HEK293 (cell line): ENCODE data around the gene RDH16.

Experiments
- MYNN ChIP-seq: fragments of 450-650 bp; formaldehyde crosslinking; IDR thresholded peaks from 2 replicates; pipeline ENCODE4 v1.5.1; 2016; ENCODE audit warnings: missing biosample characterization, missing genetic modification characterization, borderline replicate concordance
- REST ChIP-seq: fragments of 450-650 bp; formaldehyde crosslinking; IDR thresholded peaks from 2 replicates; pipeline ENCODE4 v1.5.1; 2016; ENCODE audit warnings: missing biosample characterization, missing genetic modification characterization
- ZBTB48 ChIP-seq: fragments of 450-650 bp; formaldehyde crosslinking; IDR thresholded peaks from 2 replicates; pipeline ENCODE4 v1.5.1; 2016; ENCODE audit warnings: missing biosample characterization, missing genetic modification characterization
- ZBTB7A ChIP-seq: fragments of 450-650 bp; formaldehyde crosslinking; IDR thresholded peaks from 2 replicates; pipeline ENCODE4 v1.5.1; 2016; ENCODE audit warnings: low read depth, missing biosample characterization, missing genetic modification characterization
- ZNF10 ChIP-seq: fragments of 450-650 bp; formaldehyde crosslinking; IDR thresholded peaks from 2 replicates; pipeline ENCODE4 v1.5.1; 2017; ENCODE audit warnings: missing biosample characterization, missing genetic modification characterization
- ZNF140 ChIP-seq: fragments of 450-650 bp; formaldehyde crosslinking; IDR thresholded peaks from 2 replicates; pipeline ENCODE4 v1.5.1; 2016; ENCODE audit warnings: missing biosample characterization, missing genetic modification characterization
- ZNF274 ChIP-seq, 2 experiments: fragments of 200-500 bp in 1 of 2; fragments of 450-650 bp in 1 of 2; sonication (Bioruptor generic) in 1 of 2; formaldehyde crosslinking in 1 of 2; IDR thresholded peaks; 2 replicates each; pipeline versions ENCODE4 v1.5.1 to v1.6.1; 2014 to 2016; ENCODE audit warnings: borderline replicate concordance in 1 of 2, inconsistent platforms in 1 of 2, low read length in 1 of 2, missing biosample characterization in 1 of 2, missing genetic modification characterization in 1 of 2
- ZNF473 ChIP-seq: fragments of 450-650 bp; formaldehyde crosslinking; IDR thresholded peaks from 2 replicates; pipeline ENCODE4 v1.5.1; 2017; ENCODE audit warnings: missing biosample characterization, missing genetic modification characterization
- ZNF48 ChIP-seq: fragments of 450-650 bp; formaldehyde crosslinking; IDR thresholded peaks from 2 replicates; pipeline ENCODE4 v1.5.1; 2016; ENCODE audit warnings: missing biosample characterization, missing genetic modification characterization
- ZNF571 ChIP-seq: fragments of 450-650 bp; formaldehyde crosslinking; IDR thresholded peaks from 2 replicates; pipeline ENCODE4 v1.5.0; 2017; ENCODE audit warnings: missing biosample characterization, missing genetic modification characterization
- ZNF670 ChIP-seq: fragments of 450-650 bp; formaldehyde crosslinking; IDR thresholded peaks from 2 replicates; pipeline ENCODE4 v1.5.1; 2016; ENCODE audit warnings: missing biosample characterization, missing genetic modification characterization, low read depth
- TF ChIP-seq, protein P1 (sequence below): fragments of 450-650 bp; formaldehyde crosslinking; IDR thresholded peaks from 2 replicates; pipeline ENCODE4 v1.5.1; 2016; ENCODE audit warnings: missing biosample characterization, missing genetic modification characterization

DNA sequence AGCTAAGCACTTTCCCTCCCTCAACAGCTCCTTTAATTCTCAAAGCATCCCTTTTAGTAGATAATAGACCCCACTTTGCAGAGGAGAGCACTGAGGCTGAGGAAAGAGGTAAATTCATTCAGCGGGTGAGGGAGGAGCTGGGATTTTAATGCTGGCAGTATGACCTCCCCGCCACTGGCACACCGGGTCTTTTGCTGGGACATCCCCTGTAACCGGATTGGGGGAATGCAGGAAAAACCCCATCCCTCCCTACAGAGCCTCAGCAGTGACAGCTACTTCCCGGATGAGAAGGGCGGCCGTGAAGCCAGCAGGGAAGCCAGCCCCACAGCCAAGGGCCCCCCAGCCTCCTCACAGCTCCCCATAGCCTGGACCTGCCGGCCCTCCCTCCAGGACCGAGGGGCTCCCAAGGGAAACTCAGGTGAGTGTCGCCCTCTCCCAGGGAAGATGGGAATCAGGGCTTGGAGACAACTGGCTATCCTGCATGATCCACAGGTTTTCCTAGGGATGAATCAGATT lies 36.9 kb upstream of the RDH16 start:
- TF ChIP-seq, protein P1, sequence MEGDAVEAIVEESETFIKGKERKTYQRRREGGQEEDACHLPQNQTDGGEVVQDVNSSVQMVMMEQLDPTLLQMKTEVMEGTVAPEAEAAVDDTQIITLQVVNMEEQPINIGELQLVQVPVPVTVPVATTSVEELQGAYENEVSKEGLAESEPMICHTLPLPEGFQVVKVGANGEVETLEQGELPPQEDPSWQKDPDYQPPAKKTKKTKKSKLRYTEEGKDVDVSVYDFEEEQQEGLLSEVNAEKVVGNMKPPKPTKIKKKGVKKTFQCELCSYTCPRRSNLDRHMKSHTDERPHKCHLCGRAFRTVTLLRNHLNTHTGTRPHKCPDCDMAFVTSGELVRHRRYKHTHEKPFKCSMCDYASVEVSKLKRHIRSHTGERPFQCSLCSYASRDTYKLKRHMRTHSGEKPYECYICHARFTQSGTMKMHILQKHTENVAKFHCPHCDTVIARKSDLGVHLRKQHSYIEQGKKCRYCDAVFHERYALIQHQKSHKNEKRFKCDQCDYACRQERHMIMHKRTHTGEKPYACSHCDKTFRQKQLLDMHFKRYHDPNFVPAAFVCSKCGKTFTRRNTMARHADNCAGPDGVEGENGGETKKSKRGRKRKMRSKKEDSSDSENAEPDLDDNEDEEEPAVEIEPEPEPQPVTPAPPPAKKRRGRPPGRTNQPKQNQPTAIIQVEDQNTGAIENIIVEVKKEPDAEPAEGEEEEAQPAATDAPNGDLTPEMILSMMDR (tag by site-specific recombination), result no peak
- no peak for TF ChIP-seq MYNN (tag by site-specific recombination)
- no peak for TF ChIP-seq ZNF274 (IDR thresholded peaks at IDR 0.05; ENCODE audit: low read length)
- no peak for TF ChIP-seq ZNF274 (tag by site-specific recombination; IDR thresholded peaks at IDR 0.05; ENCODE audit: borderline replicate concordance)
- TF ChIP-seq REST, result no peak
- TF ChIP-seq ZNF10 (tag by site-specific recombination), result no peak
- no peak for TF ChIP-seq ZBTB48 (tag by site-specific recombination)
- no peak for TF ChIP-seq ZNF670 (tag by site-specific recombination)
- no peak for TF ChIP-seq ZNF473 (tag by site-specific recombination)
- no peak for TF ChIP-seq ZNF48 (tag by site-specific recombination)
- no peak for TF ChIP-seq ZNF140
- TF ChIP-seq ZNF571, result no peak
- no peak for TF ChIP-seq ZBTB7A (tag by site-specific recombination)
